SU-DHL-6 (cell line): ENCODE data around the gene ZBTB17.

ENCODE experiments used
- H2AFZ ChIP-seq: fragments of 200-600 bp; sonication (generic); 2 replicates; pipeline ENCODE4 v1.6.1; 2014; ENCODE audit warnings: low read depth, mild to moderate bottlenecking, moderate library complexity, mixed read lengths, antibody characterized with exemption, low read length; ENCODE audit not compliant: severe bottlenecking
- H3F3A ChIP-seq: fragments of 200-600 bp; shearing (Covaris generic); 2 replicates; pipeline ENCODE4 v1.6.0; 2016; ENCODE audit warnings: antibody characterized with exemption, mild to moderate bottlenecking; ENCODE audit not compliant: insufficient read depth
- H3K27ac ChIP-seq: fragments of 200-600 bp; sonication (generic); 2 replicates; pipeline ENCODE4 v1.5.1; 2016; ENCODE audit warnings: low read depth, mild to moderate bottlenecking, low read length, moderate library complexity, mixed read lengths
- H3K27me3 ChIP-seq: fragments of 200-600 bp; sonication (generic), shearing (Covaris generic); 2 replicates; pipeline ENCODE4 v1.6.0; 2014; ENCODE audit warnings: mild to moderate bottlenecking, low read length
- H3K36me3 ChIP-seq: fragments of 200-600 bp; sonication (generic); 2 replicates; pipeline ENCODE4 v1.6.1; 2014; ENCODE audit warnings: mild to moderate bottlenecking, low read length, mixed read lengths
- H3K4me2 ChIP-seq: fragments of 300-600, 200-600 bp; shearing (Covaris generic), sonication (generic); 2 replicates; pipeline ENCODE4 v1.6.0; 2014; ENCODE audit warnings: low read length, low read depth, mild to moderate bottlenecking; ENCODE audit not compliant: poor library complexity, severe bottlenecking
- H3K4me3 ChIP-seq: fragments of 200-600 bp; sonication (generic); 2 replicates; pipeline ENCODE4 v1.5.1; 2014; ENCODE audit warnings: antibody characterized with exemption, low read length, mild to moderate bottlenecking, mixed read lengths; ENCODE audit not compliant: insufficient read depth, poor library complexity, severe bottlenecking
- H3K79me2 ChIP-seq: fragments of 200-600 bp; sonication (generic); 2 replicates; pipeline ENCODE4 v1.6.1; 2014; ENCODE audit warnings: mild to moderate bottlenecking, low read length, moderate library complexity; ENCODE audit not compliant: insufficient read depth
- H3K9ac ChIP-seq: fragments of 200-600 bp; sonication (generic); 2 replicates; pipeline ENCODE4 v1.7.0; 2014; ENCODE audit warnings: mild to moderate bottlenecking, low read length
- H3K9me2 ChIP-seq: fragments of 200-600 bp; sonication (generic); replicated peaks from 2 replicates; pipeline ENCODE4 v1.6.1; 2014; ENCODE audit warnings: low read length; ENCODE audit not compliant: insufficient read depth
- H3K9me3 ChIP-seq: fragments of 200-600 bp; sonication (generic); 2 replicates; pipeline ENCODE4 v1.6.1; 2014; ENCODE audit warnings: low read length, mixed read lengths; ENCODE audit not compliant: insufficient read depth
- H4K20me1 ChIP-seq: fragments of 200-600 bp; sonication (generic); 2 replicates; pipeline ENCODE4 v1.6.1; 2014; ENCODE audit warnings: low read depth, mild to moderate bottlenecking, antibody characterized with exemption, low read length, moderate library complexity, mixed read lengths
- CTCF ChIP-seq: fragments of 200-600 bp; sonication (generic); IDR thresholded peaks from one replicate; pipeline ENCODE4 v1.5.1; 2017; ENCODE audit warnings: antibody characterized with exemption, mild to moderate bottlenecking, low read length, moderate library complexity; ENCODE audit not compliant: insufficient read depth, poor library complexity, severe bottlenecking
- EZH2phosphoT487 ChIP-seq: fragments of 200-600 bp; sonication (generic), shearing (Covaris generic); conservative IDR thresholded peaks from 2 replicates; pipeline ENCODE4 v1.6.1; 2018; ENCODE audit warnings: mild to moderate bottlenecking, antibody characterized with exemption, low read length, moderate library complexity, mixed read lengths

ZBTB17 gene

GRCh38 chr1:15958793-15959192, 17.1 kb downstream of the ZBTB17 start:
- no peaks in the 10 kb centered on the region for H3F3A ChIP-seq
- H3K36me3 ChIP-seq: no peaks in the 10 kb centered on the region
- H3K4me2 ChIP-seq: no peak overlapping the region
- no peak overlapping the region for H3K4me3 ChIP-seq
- no peak overlapping the region for H2AFZ ChIP-seq
- H3K9me2 ChIP-seq: no peaks in the 10 kb centered on the region
- H3K9me3 ChIP-seq: no peaks in the 10 kb centered on the region
- no peaks in the 10 kb centered on the region; the same call in 1 of the 2 replicates for H4K20me1 ChIP-seq
- H3K27me3 ChIP-seq: no peaks in the 10 kb centered on the region
- H3K9ac ChIP-seq: no peak overlapping the region
- H3K27ac ChIP-seq: no peak overlapping the region
- peaks cover 86% of the 10 kb centered on the region for H3K79me2 ChIP-seq
- TF ChIP-seq EZH2phosphoT487: no peak
- TF ChIP-seq CTCF: no peak

GRCh38 chr1:15958111-15958510, 17.8 kb downstream of the ZBTB17 start:
- Histone ChIP-seq H3K27ac (no peak overlapping the region), H3K79me2 (peaks cover 86% of the 10 kb centered on the region)

GRCh38 chr1:15957221-15958095, 18.4 kb downstream of the ZBTB17 start:
- Histone ChIP-seq H3K9me3 (no peaks in the 10 kb centered on the region), H2AFZ (no peak overlapping the region), H3F3A (no peaks in the 10 kb centered on the region), H4K20me1 (no peaks in the 10 kb centered on the region; the same call in 1 of the 2 replicates), H3K27ac (no peak overlapping the region), H3K9me2 (no peaks in the 10 kb centered on the region), H3K79me2 (peaks cover 84% of the 10 kb centered on the region), H3K4me3 (no peak overlapping the region), H3K27me3 (no peaks in the 10 kb centered on the region), H3K4me2 (no peak overlapping the region), H3K9ac (no peak overlapping the region), H3K36me3 (no peaks in the 10 kb centered on the region)
- TF ChIP-seq EZH2phosphoT487 (no peak), CTCF (no peak)

More at GRCh38 chr1:15958111-15958510, 17.8 kb downstream of the ZBTB17 start:
- Histone ChIP-seq H3K9me3 (no peaks in the 10 kb centered on the region), H3K27me3 (no peaks in the 10 kb centered on the region), H4K20me1 (no peaks in the 10 kb centered on the region; the same call in 1 of the 2 replicates), H3K9ac (no peak overlapping the region), H3K9me2 (no peaks in the 10 kb centered on the region), H3K36me3 (no peaks in the 10 kb centered on the region), H3F3A (no peaks in the 10 kb centered on the region), H3K4me2 (no peak overlapping the region), H2AFZ (no peak overlapping the region), H3K4me3 (no peak overlapping the region)
- no peak for TF ChIP-seq CTCF
- no peak for TF ChIP-seq EZH2phosphoT487
